ENCODE results near the gene BSG.

BSG gene

GRCh38 chr19:540867-541637, 31.3 kb upstream of the BSG start:
- DNase-seq = no peak

DNA sequence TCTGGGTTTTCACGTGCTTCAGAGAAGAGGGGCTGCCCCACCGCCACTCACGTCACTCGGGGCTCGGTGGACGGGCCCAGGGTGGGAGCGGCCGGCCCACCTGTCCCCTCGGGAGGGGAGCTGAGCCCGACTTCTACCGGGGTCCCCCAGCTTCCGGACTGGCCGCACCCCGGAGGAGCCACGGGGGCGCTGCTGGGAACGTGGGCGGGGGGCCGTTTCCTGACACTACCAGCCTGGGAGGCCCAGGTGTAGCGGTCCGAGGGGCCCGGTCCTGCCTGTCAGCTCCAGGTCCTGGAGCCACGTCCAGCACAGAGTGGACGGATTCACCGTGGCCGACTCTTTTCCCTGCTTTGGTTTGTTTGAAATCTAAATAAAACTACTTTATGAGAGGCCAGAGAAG, 30.7 kb upstream of the BSG start:
- DNase-seq = no peak

DNA sequence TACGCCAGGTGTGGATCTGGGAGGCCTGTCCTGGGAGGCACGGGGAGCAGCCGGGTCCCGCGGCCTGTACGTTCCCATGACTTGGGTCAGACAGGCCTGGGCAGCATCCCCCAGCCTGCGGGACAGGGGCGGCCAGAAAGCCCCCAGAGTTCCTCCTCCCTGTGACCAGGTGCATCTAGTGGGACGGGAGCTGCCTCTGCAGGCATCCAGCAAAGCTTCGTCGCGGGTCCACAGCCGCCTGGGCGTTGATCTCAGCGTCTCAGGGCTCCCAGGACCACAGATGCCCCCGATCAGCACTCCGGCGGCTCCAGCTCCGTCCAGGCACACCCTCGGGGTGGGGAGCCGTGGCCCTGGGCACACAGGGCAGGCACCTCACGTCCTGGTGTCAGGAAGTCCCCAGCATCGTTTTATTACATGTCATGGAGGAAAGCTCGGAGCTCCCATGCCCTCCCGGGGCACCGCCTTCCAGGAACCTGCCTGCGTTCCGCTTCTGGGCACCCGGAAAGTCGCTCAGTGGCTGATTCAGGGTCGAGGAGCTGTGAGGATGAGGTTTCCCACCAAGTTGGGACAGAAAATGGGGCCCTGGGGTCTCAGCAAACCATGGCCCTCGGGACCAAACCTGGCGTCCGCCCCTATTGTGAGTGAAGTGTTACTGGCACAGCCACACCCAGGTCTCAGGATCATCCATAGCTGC, 30.1 kb upstream of the BSG start:
- DNase-seq = no peak

DNA sequence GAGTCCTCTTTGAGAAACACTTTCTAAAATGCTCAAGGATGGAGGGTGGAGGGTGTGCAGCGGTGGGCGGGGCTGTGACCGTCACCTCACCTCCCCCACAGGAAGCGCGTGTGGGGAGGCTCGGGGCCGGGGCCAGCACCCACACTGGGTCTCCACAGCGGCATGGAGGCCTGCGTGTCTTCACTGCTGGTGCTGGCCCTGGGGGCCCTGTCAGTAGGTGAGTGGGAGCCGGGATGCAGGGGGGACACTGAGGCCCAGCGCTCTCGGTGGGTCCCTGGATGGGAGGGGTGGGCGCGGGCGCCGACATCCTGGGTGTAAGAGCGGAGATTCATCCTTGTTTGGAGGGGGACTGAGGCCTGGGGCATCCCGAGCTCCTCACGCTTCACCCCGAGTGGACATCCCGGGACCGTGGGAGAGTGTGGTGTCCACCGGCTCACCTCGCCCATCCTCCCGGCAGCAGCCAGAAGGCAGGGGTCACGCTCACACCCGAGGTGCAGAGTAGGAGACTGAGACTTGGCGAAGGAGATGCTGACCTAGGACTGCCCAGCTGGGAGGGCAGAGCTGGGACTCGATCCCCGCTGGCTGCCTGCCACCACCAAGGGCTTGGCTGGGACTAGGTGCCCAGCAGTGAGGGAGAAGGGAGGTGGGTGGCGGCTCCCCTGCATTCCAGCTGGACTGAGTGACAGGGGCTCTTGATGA, 28.3 kb upstream of the BSG start, which contains the start of gene GZMM:
Gene GZMM, plus strand, starts transcription at position 144 of the 699 bp plus-strand sequence. Its CDS starts 19 bp downstream, at position 163.
- DNase-seq = no peak

DNA sequence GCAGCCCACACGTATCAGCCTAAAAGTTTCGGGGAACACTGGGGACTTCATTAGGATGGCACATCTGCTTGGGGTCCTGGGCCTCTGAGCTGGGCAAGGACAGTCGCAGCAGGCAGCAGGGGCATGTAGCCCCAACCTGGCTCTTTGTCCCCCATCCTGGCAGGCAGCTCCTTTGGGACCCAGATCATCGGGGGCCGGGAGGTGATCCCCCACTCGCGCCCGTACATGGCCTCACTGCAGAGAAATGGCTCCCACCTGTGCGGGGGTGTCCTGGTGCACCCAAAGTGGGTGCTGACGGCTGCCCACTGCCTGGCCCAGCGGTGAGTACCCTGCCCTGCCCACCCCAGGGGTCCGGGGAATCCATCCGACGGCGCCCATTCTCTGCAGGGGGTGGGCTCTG, 25.3 kb upstream of the BSG start:
- no peak for DNase-seq

- no peak for DNase-seq
Measured at GRCh38 chr19:547836-548720, 24.3 kb upstream of the BSG start.

DNA sequence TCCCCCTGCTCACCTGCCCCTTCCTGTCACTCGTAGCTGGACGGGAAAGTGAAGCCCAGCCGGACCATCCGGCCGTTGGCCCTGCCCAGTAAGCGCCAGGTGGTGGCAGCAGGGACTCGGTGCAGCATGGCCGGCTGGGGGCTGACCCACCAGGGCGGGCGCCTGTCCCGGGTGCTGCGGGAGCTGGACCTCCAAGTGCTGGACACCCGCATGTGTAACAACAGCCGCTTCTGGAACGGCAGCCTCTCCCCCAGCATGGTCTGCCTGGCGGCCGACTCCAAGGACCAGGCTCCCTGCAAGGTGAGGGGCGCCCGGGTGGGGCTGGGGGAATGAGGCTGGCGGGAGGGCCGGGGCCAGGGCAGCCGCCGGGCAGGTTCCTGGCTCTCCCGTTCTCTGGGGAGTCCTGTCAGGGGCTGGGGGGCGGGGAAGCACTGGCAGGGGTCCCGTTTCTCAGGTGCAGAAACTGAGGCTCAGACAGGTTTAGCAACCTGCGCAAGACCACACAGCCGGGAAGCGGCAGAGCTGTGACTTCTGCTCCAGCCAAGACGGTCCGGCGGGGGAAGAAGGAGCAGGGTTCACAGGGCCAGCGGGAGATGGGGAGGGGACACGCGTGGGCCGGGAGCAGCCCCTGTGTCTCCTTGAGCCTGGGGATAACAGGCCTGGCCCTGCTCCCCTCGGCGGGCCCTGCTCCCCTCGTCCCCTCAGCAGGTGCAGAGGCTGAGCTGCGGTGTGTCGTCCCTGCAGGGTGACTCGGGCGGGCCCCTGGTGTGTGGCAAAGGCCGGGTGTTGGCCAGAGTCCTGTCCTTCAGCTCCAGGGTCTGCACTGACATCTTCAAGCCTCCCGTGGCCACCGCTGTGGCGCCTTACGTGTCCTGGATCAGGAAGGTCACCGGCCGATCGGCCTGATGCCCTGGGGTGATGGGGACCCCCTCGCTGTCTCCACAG, 23.2 kb upstream of the BSG start:
- peak in 1 of 3 experiments; percentile 38 for DNase-seq

DNA sequence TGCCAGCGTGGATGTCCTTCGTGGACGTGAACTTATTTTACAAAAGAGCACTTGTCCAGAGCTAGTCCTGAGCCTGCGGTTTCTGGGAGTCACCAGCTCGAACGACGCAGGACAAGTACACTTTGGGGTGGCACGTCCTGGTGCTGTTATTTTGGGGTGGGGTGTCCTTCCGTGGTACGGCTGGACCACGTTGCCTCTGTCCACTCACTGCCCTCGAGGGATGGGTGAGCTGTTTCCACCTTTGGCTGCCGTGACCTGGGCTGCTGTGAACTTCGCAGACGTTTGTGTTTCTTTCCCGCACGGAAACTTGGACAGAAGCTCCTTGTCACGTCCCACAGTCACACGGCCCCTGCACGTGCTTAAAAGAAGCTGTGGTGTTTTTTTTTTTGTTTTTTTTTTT, 17.6 kb upstream of the BSG start:
- no peak for DNase-seq

DNA sequence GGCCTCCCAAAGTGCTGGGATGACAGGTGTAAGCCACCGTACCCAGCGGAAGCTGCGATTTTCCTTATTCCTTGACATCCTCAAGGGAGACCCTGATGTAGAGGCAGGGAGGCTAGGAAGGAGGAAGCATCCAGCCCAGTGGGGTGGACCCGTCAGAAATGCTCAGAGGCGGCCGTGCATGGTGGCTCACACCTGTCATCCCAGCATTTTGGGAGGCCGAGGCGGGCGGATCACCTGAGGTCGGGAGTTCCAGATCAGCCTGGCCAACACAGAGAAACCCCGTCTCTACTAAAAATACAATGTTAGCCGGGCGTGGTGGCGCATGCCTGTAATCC, 17.0 kb upstream of the BSG start:
- no peak for DNase-seq

DNA sequence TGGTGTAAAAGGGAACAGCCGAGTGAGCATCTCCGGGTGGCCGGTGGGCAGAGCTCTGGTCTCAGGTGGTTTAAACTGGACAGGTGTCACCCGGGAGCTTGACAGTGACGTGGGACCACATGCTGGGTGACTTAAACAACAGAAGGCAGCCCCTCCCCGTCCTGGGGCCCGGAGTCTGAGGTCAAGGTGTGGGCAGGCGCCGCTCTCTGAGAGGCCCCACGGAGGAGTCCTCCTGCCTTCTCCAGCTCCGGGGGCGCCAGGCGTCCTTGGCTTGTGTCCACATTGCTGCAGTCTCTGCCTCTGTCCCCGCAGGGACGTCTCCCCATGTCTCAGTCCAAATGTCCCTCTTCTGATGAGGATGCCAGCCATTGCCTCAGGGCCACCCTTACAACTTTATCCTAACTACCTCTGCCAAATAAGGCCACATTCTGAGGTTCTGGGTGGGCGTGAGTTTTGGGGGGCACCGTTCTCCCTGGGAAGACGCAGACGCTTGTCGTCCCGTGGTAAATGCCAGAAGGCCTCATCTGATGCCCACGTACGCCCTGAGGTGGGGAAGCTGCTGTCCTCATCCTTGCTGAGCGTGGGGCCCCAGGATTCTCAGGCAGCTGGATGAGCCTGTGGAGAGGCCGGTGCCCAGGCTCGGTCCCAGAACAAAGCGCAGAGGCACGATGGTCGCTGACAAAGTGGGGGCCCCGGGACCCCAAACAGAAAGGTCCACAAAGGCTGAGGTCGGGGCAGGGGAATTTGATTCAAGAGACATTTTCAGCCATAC, 15.6 kb upstream of the BSG start:
- no peak for DNase-seq

DNA sequence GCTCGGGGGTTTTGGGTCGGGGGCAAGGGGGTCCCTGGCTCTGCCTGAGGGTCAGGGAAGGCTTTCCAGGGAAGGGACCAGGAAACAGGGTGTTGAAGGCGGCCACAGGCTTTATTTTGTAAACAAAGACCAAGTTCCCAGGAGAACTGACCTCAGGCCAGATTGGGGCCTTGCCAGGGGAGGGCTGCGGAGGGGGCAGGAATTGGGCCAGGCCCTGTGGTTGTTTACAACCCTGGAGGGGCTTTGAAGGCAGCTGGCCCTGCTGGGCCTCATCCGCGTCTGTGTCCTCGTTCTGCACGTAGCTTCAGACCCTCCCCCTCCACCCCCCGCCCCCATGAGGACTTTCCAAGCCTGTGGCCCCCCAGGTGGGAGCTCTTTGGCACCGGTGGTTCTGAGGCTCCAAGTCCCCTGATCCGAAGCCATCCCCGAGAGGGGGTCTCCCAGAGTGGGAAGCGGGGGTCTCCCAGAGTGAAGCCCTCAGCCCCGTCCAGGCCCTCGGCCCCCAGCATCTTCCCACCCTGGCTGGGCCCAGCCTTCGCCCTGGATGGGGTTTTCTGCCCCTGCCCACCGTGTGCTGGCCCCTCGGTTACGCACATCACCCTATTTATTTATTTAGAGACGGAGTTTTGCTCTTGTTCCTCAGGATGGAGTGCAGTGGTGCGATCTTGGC, 13.5 kb upstream of the BSG start:
- DNase-seq = no peak

GRCh38 chr19:560121-560520, 12.3 kb upstream of the BSG start:
- DNase-seq = no peak

GRCh38 chr19:566403-566802, 6.0 kb upstream of the BSG start:
- no peak for DNase-seq

DNA sequence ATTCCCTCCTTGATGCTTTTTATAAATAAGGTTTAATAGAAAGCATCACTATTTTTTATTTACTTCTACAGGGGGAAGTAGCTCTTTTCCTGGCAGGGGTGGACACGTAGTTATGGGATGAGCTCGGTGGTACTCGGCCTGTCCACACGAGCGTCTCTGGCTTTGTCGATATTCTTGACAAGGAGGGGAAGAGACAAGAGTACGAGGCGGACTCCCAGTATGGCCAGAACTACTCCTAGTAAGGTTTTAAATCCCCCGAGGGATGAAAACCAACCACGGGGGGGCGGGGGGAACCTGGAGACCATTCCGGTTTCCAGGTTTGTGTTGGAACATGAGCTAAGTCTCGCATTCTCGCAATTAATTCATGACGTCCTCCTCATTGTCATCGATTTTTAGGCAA, 5.6 kb upstream of the BSG start:
- DNase-seq = no peak

DNA sequence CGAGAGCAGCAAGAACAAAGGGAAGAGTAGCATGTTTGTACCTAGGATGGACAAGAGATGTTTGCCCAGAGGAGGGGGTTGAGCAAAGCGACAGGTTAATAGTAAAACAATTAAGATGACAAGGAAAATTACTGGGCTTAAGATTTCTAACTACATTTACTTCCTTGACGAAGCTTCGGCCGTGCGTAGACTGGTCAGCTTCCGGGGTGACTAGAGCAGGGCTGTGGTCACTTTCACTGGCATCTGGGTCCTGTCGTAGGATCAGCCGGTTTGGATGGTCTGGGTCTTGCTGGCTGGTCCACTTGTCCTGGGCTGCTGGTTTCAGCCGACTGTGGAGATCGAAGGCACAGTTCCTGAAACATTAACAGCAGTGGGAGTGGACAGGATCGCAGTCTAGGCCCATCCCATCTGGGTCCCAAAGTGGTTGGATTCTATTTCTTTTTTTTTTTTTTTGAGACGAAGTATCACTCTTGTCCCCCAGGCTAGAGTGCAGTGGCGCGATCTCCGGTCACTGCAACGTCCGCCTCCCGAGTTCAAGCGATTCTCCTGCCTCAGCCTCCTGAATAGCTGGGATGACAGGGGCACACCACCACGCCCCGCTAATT, 5.0 kb upstream of the BSG start:
- DNase-seq = no peak

GRCh38 chr19:570251-570686, 2.1 kb upstream of the BSG start:
- DNase-seq = no peak

DNA sequence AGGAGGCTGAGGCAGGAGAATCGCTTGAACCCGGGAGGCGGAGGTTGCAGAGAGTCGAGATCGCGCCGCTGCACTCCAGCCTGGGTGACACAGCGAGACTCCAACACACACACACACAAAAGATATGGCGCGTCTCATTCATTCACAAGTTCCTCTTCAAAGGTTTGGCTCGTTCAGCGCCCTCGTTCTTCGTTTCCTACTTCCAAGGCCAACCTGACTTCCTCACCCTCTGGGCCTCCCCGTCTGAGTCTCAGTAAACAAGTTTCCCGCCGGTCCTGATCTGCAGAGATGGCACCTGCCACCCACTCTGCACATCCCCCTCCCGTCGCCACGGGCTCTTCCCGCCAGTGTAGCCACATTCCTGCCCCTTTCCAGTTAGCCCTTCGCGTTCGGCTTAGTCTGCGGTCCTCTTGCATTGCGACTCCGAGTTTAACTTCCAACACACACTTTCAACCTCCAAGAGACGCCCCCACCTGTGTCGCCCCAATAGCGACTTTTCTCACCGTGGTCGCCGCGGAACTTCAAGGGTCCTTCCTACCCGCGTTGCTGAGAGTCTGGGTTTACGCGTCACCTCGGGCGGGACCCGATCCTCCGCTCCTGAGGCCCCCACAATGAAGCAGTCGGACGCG, 1.3 kb upstream of the BSG start:
- peak; percentile 76 to 95 (median 90) for DNase-seq

GRCh38 chr19:571566-571974, 826 bp upstream of the BSG start:
- DNase-seq = peak in 2 of 3 experiments; percentile 88 to 91
